Measurements from ENCODE around the gene SLC9A7.
"Not testable (repeated sequence)": the region's sequence is repeated elsewhere in the genome, so short reads cannot be mapped to it uniquely, and the experiment has no call there.

The SLC9A7 gene

GRCh38 chrX:46754036-46754435 lies 4.9 kb downstream of the SLC9A7 start:
- no peak for DNase-seq

GRCh38 chrX:46750889-46751288 lies 8.0 kb downstream of the SLC9A7 start:
- DNase-seq, result peak; percentile 10

DNA sequence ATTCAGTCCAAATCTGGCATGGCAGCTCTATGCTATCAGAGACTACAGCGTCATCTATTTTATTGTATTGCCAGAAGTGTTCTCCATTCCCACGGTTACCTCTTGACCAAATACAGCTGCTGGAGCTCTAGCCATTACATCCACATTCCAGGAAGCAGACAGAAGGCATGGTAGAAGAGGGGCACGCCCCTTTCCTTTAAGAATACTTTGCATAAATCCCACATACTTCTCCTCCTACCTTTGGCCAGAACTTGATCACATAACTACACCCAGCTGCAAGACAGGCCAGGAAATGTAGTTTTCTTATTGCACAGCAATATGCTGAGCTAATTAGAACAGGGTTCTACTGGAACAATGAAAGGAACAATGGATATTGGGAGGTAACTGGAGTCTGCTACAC lies 14.9 kb downstream of the SLC9A7 start:
- DNase-seq, result no peak

GRCh38 chrX:46743046-46743445 lies 15.9 kb downstream of the SLC9A7 start:
- DNase-seq, result no peak

DNA sequence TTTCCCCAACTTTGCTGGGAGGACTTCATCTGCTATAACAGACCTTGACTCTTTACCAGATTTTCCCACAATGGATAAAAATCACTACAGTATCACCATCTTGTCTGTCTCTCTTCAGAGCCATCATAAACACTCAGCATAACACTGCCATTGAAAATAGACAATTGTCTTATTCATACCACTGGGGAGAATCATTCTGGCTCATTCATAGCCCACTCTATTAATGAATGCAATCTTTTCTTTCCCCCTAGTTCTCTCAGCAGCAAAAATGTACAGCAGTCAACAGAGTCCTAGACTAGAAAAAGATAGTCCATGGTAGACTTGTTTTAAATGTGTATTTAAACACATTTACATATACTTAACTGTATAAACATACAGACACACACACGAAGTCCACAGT lies 19.2 kb downstream of the SLC9A7 start:
- no peak for DNase-seq

GRCh38 chrX:46737462-46737861 lies 21.5 kb downstream of the SLC9A7 start:
- peak; percentile 79 for DNase-seq

GRCh38 chrX:46737041-46737440 lies 21.9 kb downstream of the SLC9A7 start:
- DNase-seq, result peak; percentile 49

GRCh38 chrX:46735622-46736021 lies 23.3 kb downstream of the SLC9A7 start:
- no peak for DNase-seq

DNA sequence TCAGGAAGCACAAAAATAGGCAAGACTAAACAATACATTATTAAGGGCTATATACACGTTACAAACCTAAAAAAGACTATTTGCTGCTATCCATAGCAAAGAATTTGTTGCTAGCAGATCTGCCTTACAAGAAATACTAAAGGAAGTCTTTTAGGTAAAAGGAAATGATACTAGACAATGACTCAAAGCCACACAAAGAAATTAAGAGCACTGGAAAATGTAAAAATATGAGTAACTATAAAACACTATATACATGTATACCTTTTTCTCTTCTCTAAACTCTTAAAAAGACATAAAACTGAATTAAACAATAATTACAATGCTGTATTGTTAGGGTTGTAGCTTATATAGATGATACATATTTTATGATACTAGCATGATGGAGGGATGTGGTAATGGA lies 25.7 kb downstream of the SLC9A7 start:
- DNase-seq, result no peak

DNA sequence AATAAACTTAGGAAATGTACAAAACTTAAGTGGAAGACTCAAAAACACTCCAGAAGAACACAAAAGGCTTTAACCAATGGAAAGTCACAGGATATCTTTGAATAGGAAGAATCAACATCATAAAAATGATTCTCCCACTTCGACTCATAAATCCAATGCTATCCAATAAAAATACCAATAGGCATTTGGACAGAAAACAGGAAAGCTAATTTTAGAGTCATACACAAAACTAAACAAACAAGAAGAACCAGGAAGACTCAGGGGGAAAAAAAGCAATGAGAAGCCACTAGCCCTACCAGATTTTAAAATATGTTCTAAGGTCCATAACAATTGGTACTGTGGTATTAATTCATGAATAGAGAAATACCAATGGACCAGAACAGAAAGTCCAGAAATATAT lies 28.2 kb downstream of the SLC9A7 start:
- no peak for DNase-seq

DNA sequence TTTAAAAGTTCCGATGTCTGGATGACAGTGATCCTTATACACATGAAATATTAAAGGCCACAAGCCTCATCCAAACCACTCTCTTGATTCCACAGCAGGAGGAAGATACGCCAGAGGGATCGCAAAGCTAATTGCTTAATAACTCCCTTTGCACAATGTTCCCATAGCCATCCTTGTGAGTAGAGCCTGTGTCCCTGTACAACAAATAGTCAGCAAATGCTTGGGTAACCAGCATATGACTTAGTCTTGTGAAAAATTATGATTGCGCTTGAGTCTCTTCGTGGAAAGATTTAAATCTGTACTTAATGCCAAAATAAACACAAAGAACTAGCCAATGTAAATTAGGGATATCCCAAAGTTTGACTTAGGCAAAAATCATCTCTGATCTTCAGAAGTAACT lies 31.5 kb downstream of the SLC9A7 start:
- no peak for DNase-seq

GRCh38 chrX:46723569-46723927 lies 35.4 kb downstream of the SLC9A7 start:
- DNase-seq, result not testable (repeated sequence)

DNA sequence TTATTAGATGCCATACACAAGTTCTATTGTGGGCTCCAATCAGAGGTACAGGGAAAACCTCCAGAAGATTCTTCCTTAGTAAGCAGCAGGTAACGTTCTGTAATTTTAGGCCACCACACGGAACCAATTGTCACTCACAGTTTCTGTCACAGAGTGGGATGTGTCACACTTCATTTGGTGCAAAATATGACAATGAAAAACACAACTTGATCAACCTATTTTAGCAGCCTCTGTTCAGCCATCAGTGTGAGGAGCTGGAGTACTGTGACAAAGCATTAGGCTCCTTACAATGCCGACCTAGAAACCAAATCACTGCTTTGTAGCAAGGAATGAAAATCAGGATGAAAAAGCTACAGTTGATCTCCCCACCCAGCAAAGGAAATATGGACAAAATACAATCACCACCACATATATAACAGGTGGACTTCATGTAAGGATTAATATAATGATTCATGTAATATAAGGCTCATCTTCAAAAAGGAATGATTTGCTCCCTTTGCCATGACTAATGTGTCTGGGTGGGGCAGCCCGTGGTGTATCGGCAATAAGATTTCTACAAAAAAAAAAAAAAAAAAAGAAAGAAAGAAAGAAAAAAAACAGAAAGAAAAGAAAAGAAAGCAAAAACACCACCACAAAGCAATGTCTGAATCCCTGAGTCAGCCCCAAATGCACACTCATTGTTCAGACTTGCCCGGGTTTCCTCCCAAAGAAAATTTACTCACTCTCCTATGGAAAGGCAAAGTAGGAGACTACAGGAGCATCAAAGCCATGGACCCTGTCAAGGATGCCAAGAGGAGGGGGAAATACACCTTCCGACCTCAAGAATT lies 36.0 kb downstream of the SLC9A7 start:
- peak; percentile 21 for DNase-seq

- DNase-seq, result no peak
Measured at GRCh38 chrX:46716796-46717195, 42.1 kb downstream of the SLC9A7 start.

DNA sequence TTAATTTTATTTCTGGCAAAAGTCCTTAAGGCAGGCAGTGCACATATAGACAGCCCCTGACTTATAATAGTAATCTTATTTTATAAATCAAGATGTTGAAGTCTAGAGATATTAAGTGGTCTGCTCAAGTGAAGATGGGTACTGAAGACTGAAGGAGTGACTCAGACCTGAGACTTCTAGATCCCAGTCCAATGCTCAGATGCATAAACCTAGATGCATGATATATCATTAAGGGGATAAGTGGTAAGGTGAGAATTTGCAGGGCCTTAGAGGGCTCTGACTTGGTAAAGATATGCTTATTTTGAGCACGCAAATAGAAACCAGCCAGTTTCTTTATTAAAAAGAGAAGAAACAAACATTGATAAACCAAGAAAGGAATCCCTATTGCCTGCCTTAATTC lies 42.9 kb downstream of the SLC9A7 start:
- DNase-seq, result no peak

DNA sequence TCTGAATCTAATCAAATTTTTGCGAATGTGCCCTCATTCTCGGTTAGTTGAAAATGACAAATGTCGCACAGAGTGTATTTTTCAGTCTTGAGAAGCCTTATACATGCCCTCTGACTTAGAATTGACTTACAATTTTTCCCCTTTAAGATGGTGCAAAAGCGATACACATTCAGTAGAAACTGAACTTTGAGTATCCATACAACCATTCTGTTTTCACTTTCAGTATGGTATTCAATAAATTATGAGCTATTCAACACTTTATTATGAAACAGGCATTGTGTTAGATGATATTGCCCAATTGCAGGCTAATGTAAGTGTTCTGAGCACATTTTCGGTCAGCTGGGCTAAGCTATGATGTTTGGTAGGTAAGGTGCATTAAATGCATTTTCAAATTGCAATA lies 43.4 kb downstream of the SLC9A7 start:
- no peak for DNase-seq

DNA sequence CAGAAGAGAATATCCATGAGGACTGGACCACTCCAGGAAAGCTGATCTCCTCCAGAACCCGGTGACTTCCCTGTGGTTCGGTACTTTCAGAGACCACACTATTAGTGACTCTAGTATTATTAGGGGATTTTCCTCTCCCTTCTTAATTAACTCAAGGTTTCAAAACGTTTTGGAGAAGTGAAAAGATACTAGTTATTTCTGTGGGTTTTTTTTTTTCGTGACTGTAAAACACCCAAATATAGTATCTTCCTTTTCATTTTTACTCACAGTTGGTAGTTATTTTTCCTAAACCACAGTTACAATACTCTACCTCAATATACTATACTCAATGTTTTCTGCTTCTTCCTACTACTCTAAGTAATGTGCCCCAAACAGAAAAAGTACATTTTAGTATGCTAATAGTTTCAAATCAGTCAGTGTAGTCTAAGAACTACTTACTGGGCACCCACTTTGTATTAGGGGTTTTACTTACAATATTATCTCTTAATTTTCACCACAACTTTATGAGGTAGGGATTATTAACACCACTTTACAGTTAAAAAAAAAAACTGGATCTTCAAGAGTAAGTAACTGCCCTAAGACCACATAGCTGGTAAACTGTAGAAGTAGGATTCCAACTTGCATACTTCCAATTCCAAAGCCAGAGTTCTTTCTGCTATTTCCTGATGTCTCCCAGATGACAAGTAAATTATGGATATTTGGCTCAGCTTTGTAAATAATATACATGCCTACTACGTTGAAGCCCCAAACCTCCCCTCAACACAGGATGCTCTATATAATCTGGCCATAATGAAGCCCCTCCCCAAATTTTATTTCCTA lies 45.0 kb downstream of the SLC9A7 start:
- DNase-seq, result peak; percentile 73

DNA sequence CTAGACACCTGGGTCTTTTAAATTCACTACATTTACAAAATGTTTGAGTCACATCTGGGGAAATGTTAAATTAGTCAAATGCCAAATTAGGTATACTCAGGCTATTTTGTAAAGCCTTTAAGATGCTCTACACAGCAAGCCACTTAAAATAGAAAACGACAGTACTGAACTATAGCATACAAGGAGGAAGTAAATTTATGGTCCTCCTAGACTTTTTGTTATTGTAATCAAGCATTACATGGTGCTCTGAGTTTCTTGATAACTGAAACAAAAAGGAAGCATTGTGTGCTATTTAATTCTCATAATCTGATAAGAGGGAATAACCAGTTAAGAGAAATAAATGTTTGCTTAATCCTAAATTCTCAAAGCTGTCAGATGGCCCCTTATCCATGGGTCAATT lies 46.2 kb downstream of the SLC9A7 start:
- no peak for DNase-seq

DNA sequence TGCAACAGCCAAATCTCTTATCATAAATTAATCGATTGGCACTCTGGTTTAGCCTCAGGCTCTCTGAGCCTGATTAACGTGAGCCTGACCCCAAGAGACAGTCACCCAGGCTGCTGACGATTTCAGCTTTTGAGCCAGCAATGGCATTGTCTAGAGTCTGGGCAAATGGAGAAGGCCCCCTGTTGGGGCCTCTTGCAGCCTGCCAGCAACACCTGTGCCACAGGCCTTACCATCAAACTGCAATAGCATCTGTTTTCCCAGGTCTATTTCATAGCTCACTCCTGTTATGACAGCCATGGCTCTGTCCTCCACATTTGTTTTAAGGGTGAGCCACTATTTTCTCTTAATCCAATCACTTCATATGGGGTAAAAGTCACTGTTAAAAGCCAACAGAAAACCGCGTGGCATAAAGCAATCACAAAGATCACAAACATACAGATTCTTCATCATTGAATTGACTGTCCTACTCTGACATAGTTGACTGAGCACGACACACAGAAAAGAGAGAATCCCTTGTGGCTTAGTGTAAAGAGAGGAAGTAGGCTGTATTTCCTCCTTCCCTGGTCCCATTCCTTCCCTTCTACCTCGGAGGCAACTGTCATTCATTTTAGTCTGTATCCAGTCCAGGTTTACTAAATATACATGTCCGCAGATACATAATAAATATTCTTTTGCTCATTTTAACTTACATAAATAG lies 47.8 kb downstream of the SLC9A7 start:
- DNase-seq, result no peak

- DNase-seq, result no peak
Measured at GRCh38 chrX:46710425-46710824, 48.5 kb downstream of the SLC9A7 start.

DNA sequence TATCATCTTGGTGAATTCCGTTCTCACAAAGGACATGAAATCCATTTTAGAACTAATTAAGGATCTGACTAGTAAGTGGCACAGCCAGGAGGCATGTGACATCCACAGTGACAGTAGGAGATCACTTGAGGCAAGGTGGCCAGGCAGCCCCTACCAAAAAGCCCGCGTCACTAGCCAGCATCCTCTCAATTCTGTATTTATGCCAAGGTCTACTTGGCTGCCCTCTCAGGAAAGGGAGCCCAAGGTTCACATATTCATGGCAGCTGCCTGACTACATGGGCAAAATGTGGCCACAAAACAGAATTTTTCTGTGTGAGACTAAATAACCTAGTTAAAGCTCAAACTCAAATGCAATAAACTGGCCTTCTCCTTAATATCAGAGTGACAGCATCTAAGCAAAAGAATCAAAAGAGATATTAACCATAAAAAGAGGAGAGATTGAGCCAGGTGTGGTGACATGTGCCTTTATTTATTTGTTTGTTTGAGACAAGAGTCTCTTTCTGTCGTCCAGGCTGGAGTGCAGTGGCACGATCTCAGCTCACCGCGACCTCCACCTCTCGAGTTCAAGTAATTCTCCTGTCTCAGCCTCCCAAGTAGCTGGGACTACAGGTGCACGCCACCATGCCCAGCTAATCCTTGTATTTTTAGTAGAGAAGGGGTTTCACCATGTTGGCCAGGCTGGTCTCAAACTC lies 51.5 kb downstream of the SLC9A7 start:
- no peak for DNase-seq

- DNase-seq, result no peak
Measured at GRCh38 chrX:46704767-46705386, 54.0 kb downstream of the SLC9A7 start.

DNA sequence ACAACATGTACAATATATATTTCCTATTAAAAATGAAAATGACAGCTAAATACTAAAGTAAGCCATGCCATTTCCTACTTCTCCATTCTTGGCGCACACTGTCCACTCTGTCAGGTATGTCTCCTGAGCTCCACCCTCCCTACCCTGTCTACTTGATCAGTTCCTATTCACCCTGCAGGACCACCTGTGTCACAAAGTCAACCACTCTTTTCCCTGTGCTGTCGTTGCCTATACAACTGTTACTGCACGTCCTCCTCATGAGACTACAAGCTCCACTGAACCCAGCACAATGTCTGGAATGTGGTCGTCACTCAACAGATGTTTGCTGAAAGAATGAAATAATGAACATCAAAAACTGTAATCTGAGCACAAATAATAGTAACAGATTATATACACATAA lies 54.9 kb downstream of the SLC9A7 start:
- no peak for DNase-seq

Measured in fibroblast of upper back skin (primary cell).